NCI-H345 treated with DMSO at 0.1 percent for 48 hours (cell line): ENCODE measurements around the gene YTHDF1.
"Not testable (repeated sequence)": the region's sequence is repeated elsewhere in the genome, so short reads cannot be mapped to it uniquely, and the experiment has no call there.

Experiments used
- DNase-seq: peaks from one replicate; lab custom pipeline; 2025; ENCODE audit not compliant: unreplicated experiment; lab: John Stamatoyannopoulos, UW

YTHDF1 gene

GRCh38 chr20:63173552-63174191 lies 42.3 kb downstream of the YTHDF1 start:
- no peak for DNase-seq

GRCh38 chr20:63172726-63173125 lies 43.2 kb downstream of the YTHDF1 start:
- DNase-seq, result no peak

- DNase-seq, result no peak
Measured at GRCh38 chr20:63171991-63172390, 43.9 kb downstream of the YTHDF1 start.

- no peak for DNase-seq
Measured at GRCh38 chr20:63169681-63170080, 46.2 kb downstream of the YTHDF1 start.

GRCh38 chr20:63168861-63169260 lies 47.1 kb downstream of the YTHDF1 start:
- DNase-seq, result no peak

- DNase-seq, result no peak
Measured at GRCh38 chr20:63167918-63168520, 47.9 kb downstream of the YTHDF1 start.

- no peak for DNase-seq
Measured at GRCh38 chr20:63167026-63167917, 48.7 kb downstream of the YTHDF1 start.

- DNase-seq, result no peak
Measured at GRCh38 chr20:63166193-63167020, 49.5 kb downstream of the YTHDF1 start.

GRCh38 chr20:63165356-63166192 lies 50.4 kb downstream of the YTHDF1 start:
- DNase-seq, result no peak

GRCh38 chr20:63164484-63165355 lies 51.2 kb downstream of the YTHDF1 start:
- DNase-seq, result no peak

- DNase-seq, result no peak
Measured at GRCh38 chr20:63163596-63164483, 52.1 kb downstream of the YTHDF1 start.

GRCh38 chr20:63163171-63163570 lies 52.8 kb downstream of the YTHDF1 start:
- DNase-seq, result no peak

- no peak for DNase-seq
Measured at GRCh38 chr20:63162206-63162795, 53.6 kb downstream of the YTHDF1 start.

- no peak for DNase-seq
Measured at GRCh38 chr20:63161176-63161651, 54.7 kb downstream of the YTHDF1 start.

GRCh38 chr20:63160641-63161175 lies 55.2 kb downstream of the YTHDF1 start:
- DNase-seq, result no peak

GRCh38 chr20:63159826-63160640 lies 55.9 kb downstream of the YTHDF1 start:
- no peak for DNase-seq

- DNase-seq, result not testable (repeated sequence)
Measured at GRCh38 chr20:63159251-63159650, 56.7 kb downstream of the YTHDF1 start.
